NAMALWA (cell line): ENCODE data around the gene MUC20.
A peak's percentile ranks its signal among the peaks of the same experiment; 100 is the strongest.
"Not testable (repeated sequence)": the region's sequence is repeated elsewhere in the genome, so short reads cannot be mapped to it uniquely, and the experiment has no call there.

ENCODE experiments used
- DNase-seq: peaks from one replicate; pipeline ENCODE4 v3.0.0-alpha.2; 2015; ENCODE audit warnings: low spot score

The MUC20 gene

GRCh38 chr3:195720831-195721506, at the start of gene MUC20:
MUC20 (plus strand) TSS chr3:195720978; CDS start chr3:195721008, 30 bp downstream.
- DNase-seq, result not testable (repeated sequence)

GRCh38 chr3:195671283-195671682, 49.5 kb upstream of the MUC20 start:
- DNase-seq, result not testable (repeated sequence)

DNA sequence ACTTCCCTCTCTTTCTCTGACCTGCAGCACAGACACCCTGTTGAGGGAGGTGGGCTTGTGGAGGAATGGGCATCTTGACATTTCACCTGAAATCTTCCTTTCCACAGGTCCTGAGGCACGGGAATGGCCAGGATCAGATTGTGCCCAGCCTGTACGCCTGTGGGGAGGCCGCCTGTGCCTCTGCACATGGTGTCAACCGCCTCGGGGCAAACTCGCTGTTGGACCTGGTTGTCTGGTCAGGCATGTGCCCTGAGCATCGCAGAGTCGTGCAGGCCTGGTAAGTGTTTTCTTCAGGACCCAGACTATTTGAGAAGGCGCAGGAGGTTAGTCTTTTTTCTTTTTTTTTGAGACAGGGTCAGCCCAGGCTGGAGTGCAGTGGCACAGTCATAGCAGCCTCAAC, 47.1 kb upstream of the MUC20 start:
- not testable (repeated sequence) for DNase-seq

- DNase-seq, result not testable (repeated sequence)
These were observed 42.3 kb upstream of the MUC20 start for GRCh38 chr3:195678391-195679015.

GRCh38 chr3:195680690-195681089, 40.1 kb upstream of the MUC20 start:
- not testable (repeated sequence) for DNase-seq

GRCh38 chr3:195681458-195682103, 39.2 kb upstream of the MUC20 start:
- not testable (repeated sequence) for DNase-seq

DNA sequence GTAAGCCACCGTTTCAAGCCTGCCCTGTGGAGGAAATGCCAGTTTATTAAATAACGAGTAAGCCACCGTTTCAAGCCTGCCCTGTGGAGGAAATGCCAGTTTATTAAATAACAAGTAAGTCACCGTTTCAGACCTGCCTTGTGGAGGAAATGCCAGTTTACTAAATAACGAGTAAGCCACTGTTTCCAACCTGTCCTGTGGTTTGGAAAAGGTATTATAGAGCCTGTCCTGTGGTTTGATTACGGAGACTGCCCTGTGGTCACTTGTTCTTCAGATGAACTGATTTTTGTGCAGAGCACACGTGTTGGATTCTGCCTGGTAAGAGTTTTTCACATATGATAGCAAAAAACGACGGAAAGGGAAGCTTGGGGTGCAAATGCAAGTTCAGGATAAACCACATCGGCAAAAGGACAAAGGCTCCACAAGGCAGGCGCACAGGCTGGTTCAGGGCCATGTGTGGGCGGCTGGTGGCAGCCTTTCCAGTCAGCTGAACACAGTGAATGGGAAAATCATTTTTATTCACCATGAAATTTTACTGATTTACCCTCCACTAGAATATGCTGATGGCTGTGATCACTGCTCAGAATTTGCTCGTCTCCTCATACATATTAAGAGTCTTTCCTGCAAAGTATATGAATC, 38.6 kb upstream of the MUC20 start:
- not testable (repeated sequence) for DNase-seq

GRCh38 chr3:195683722-195684526, 36.9 kb upstream of the MUC20 start:
- DNase-seq, result not testable (repeated sequence)

GRCh38 chr3:195684527-195685257, 36.1 kb upstream of the MUC20 start:
- not testable (repeated sequence) for DNase-seq

- DNase-seq, result not testable (repeated sequence)
These were observed 34.1 kb upstream of the MUC20 start for GRCh38 chr3:195686537-195687208.

- peak; percentile 92 for DNase-seq
These were observed 33.5 kb upstream of the MUC20 start for GRCh38 chr3:195687209-195687760.

- not testable (repeated sequence) for DNase-seq
These were observed 32.2 kb upstream of the MUC20 start for GRCh38 chr3:195688471-195689183.

- not testable (repeated sequence) for DNase-seq
These were observed 31.4 kb upstream of the MUC20 start for GRCh38 chr3:195689184-195690070.

GRCh38 chr3:195690951-195691350, 29.8 kb upstream of the MUC20 start:
- DNase-seq, result no peak

- not testable (repeated sequence) for DNase-seq
These were observed 29.0 kb upstream of the MUC20 start for GRCh38 chr3:195691596-195692353.

GRCh38 chr3:195692354-195692685, 28.5 kb upstream of the MUC20 start:
- DNase-seq, result no peak

GRCh38 chr3:195692781-195693427, 27.9 kb upstream of the MUC20 start:
- DNase-seq, result no peak
